Right atrium auricular region (tissue), 2 donors: ENCODE data around the gene UMODL1. TPM values are rescaled to one million over a fixed set of nuclear protein-coding genes. Genes with fewer than 3 reads are reported as not detected.

Experiments used
- DNase-seq: peaks from one replicate; pipeline ENCODE4 v3.0.0-alpha.2; 2019; ENCODE audit warnings: low spot score
- H3K27ac ChIP-seq, 2 donors: fragments of 200-600 bp; sonication (generic); 1 replicate in 1 of 2; 2 replicates in 1 of 2; pipeline ENCODE4 v1.5.1; 2016 to 2019
- H3K27me3 ChIP-seq, 2 donors: fragments of 200-600 bp; sonication (generic); one replicate each; pipeline versions ENCODE4 v1.5.1 to v1.6.0; 2017 to 2019
- H3K36me3 ChIP-seq: fragments of 200-600 bp; sonication (generic); one replicate; pipeline ENCODE4 v1.5.1; 2016
- H3K4me1 ChIP-seq, 2 donors: fragments of 200-600 bp; sonication (generic); one replicate each; pipeline versions ENCODE4 v1.5.1 to v1.6.0; 2017 to 2019
- H3K4me3 ChIP-seq, 2 donors: fragments of 200-600 bp; sonication (generic); 1 replicate in 1 of 2; 2 replicates in 1 of 2; pipeline ENCODE4 v1.5.1; 2017 to 2019; ENCODE audit warnings: mild to moderate bottlenecking in 1 of 2, moderate library complexity in 1 of 2
- H3K9me3 ChIP-seq, 2 donors: fragments of 200-600 bp; sonication (generic); one replicate each; pipeline ENCODE4 v1.5.1; 2019
- CTCF ChIP-seq, 2 donors: fragments of 200-600 bp; sonication (generic); IDR thresholded peaks; one replicate each; pipeline ENCODE4 v1.5.1; 2019; ENCODE audit warnings: antibody characterized with exemption in 2 of 2
- total RNA-seq, 2 donors: library from RNA; depleted of rRNA; stranded (reverse); fragments of >200 nt; gene quantifications; one replicate each; pipeline ENCODE4 v1.1.0, GENCODE V29; 2016

Gene UMODL1
- total RNA-seq, 2 donors from 2014 or later = not detected

- Histone ChIP-seq H3K9me3 (no peaks in the 10 kb centered on the region), H3K27ac (no peak overlapping the region), H3K4me3 (no peak overlapping the region), H3K27me3 (no peaks in the 10 kb centered on the region), H3K4me1 (peaks cover 0 to 9% of the 10 kb centered on the region in 2 donors), H3K36me3 (no peaks in the 10 kb centered on the region)
- TF ChIP-seq CTCF (IDR thresholded peaks at IDR 0.05) = no peak
- DNase-seq = no peak
These were observed 50.7 kb downstream of the UMODL1 start for GRCh38 chr21:42121794-42122193.

- no peaks in the 10 kb centered on the region for H3K27me3 ChIP-seq
- H3K27ac ChIP-seq = no peak overlapping the region
- TF ChIP-seq CTCF (IDR thresholded peaks at IDR 0.05) = no peak
- DNase-seq = no peak
- peaks cover 0 to 5% of the 10 kb centered on the region in 2 donors for H3K4me1 ChIP-seq
- no peaks in the 10 kb centered on the region for H3K9me3 ChIP-seq
- H3K4me3 ChIP-seq = no peak overlapping the region
- H3K36me3 ChIP-seq = no peaks in the 10 kb centered on the region
These were observed 51.3 kb downstream of the UMODL1 start for GRCh38 chr21:42122398-42122797.

- no peak for TF ChIP-seq CTCF (IDR thresholded peaks at IDR 0.05)
- no peaks in the 10 kb centered on the region for H3K9me3 ChIP-seq
- no peak for DNase-seq
- H3K4me1 ChIP-seq = peaks cover 0 to 5% of the 10 kb centered on the region in 2 donors
- H3K27ac ChIP-seq = no peak overlapping the region
- no peak overlapping the region for H3K4me3 ChIP-seq
- no peaks in the 10 kb centered on the region for H3K27me3 ChIP-seq
- no peaks in the 10 kb centered on the region for H3K36me3 ChIP-seq
These were observed 51.7 kb downstream of the UMODL1 start for GRCh38 chr21:42122808-42123207.

- Histone ChIP-seq H3K9me3 (no peaks in the 10 kb centered on the region), H3K27ac (no peak overlapping the region), H3K4me1 (peaks cover 0 to 5% of the 10 kb centered on the region in 2 donors), H3K27me3 (no peaks in the 10 kb centered on the region), H3K36me3 (no peaks in the 10 kb centered on the region), H3K4me3 (no peak overlapping the region)
- no peak for TF ChIP-seq CTCF (IDR thresholded peaks at IDR 0.05)
- no peak for DNase-seq
These were observed 52.2 kb downstream of the UMODL1 start for GRCh38 chr21:42123219-42123908.

- TF ChIP-seq CTCF (IDR thresholded peaks at IDR 0.05) = no peak
- DNase-seq = no peak
- Histone ChIP-seq H3K9me3 (no peaks in the 10 kb centered on the region), H3K4me3 (no peak overlapping the region), H3K4me1 (no peaks in the 10 kb centered on the region), H3K36me3 (no peaks in the 10 kb centered on the region), H3K27me3 (no peaks in the 10 kb centered on the region), H3K27ac (no peak overlapping the region)
These were observed 53.0 kb downstream of the UMODL1 start for GRCh38 chr21:42124081-42124480.
